K562 (cell line): ENCODE data around the gene NDUFB5. TPM values are rescaled to one million over a fixed set of nuclear protein-coding genes. Genes with fewer than 3 reads are reported as not detected.
A peak's percentile ranks its signal among the peaks of the same experiment; 100 is the strongest.

Experiments
- ATF1 ChIP-seq, 2 experiments: fragments of 450-650 bp in 1 of 2; IDR thresholded peaks; 2 replicates each; pipeline ENCODE4 v1.6.1; 2016; ENCODE audit warnings: missing compliant biosample characterization in 1 of 2, missing genetic modification characterization in 1 of 2
- CREB1 ChIP-seq, 2 experiments: sonication (generic) in 1 of 2; formaldehyde crosslinking in 1 of 2; IDR thresholded peaks; 2 replicates each; pipeline versions ENCODE4 v1.6.1 to v1.8.0; 2012 to 2022; ENCODE audit warnings: inconsistent platforms in 1 of 2, mild to moderate bottlenecking in 1 of 2, missing genetic modification reagents in 1 of 2, moderate library complexity in 1 of 2
- DNMT1 ChIP-seq: fragments of 450-650 bp; IDR thresholded peaks from 2 replicates; pipeline ENCODE4 v1.6.1; 2016; ENCODE audit warnings: antibody characterized with exemption, mild to moderate bottlenecking
- HDGF ChIP-seq: fragments of 450-650 bp; IDR thresholded peaks from 2 replicates; pipeline ENCODE4 v1.6.1; 2016
- HIVEP1 ChIP-seq: fragments of 250-450 bp; sonication (Bioruptor Pico); IDR thresholded peaks from 2 replicates; pipeline ENCODE4 v1.4.0; 2020; ENCODE audit warnings: mild to moderate bottlenecking
- KDM2B ChIP-seq: fragments of 250-450 bp; sonication (Bioruptor Pico); IDR thresholded peaks from 2 replicates; pipeline ENCODE4 v1.8.0; 2021; ENCODE audit warnings: mild to moderate bottlenecking, moderate library complexity
- MEIS2 ChIP-seq: fragments of 450-650 bp; IDR thresholded peaks from 2 replicates; pipeline ENCODE4 v1.6.1; 2014; ENCODE audit warnings: mild to moderate bottlenecking; ENCODE audit not compliant: partially characterized antibody
- NFATC3 ChIP-seq: fragments of 450-650 bp; IDR thresholded peaks from 2 replicates; pipeline ENCODE4 v1.6.1; 2017; ENCODE audit warnings: mild to moderate bottlenecking
- NFYB ChIP-seq: IDR thresholded peaks from 2 replicates; pipeline ENCODE4 v1.6.1; 2011; ENCODE audit warnings: mild to moderate bottlenecking, moderate library complexity; ENCODE audit not compliant: insufficient read length; ENCODE audit errors: extremely low read depth
- PHB ChIP-seq: fragments of 250-450 bp; sonication (Bioruptor Pico); IDR thresholded peaks from 2 replicates; pipeline ENCODE4 v1.5.0; 2021
- POLR2AphosphoS5 ChIP-seq: IDR thresholded peaks from 2 replicates; pipeline ENCODE4 v1.6.1; 2011; ENCODE audit warnings: mild to moderate bottlenecking, low read depth, low read length, moderate library complexity; ENCODE audit not compliant: control insufficient read depth, insufficient read depth
- POLR2H ChIP-seq: IDR thresholded peaks from 2 replicates; pipeline ENCODE4 v1.6.1; 2016; ENCODE audit warnings: missing genetic modification characterization, low read depth, mild to moderate bottlenecking, control low read depth, missing compliant biosample characterization, moderate library complexity
- RNF2 ChIP-seq: sonication (generic); IDR thresholded peaks from 2 replicates; pipeline ENCODE4 v1.6.1; 2016
- SP2 ChIP-seq: IDR thresholded peaks from 2 replicates; pipeline ENCODE4 v1.6.1; 2011; ENCODE audit warnings: mild to moderate bottlenecking, low read depth, low read length, moderate library complexity; ENCODE audit not compliant: poor library complexity, severe bottlenecking; ENCODE audit errors: extremely low read depth
- TAF7 ChIP-seq: fragments of 450-650 bp; IDR thresholded peaks from 2 replicates; pipeline ENCODE4 v1.6.1; 2016; ENCODE audit warnings: missing genetic modification characterization, missing compliant biosample characterization
- TCF3 ChIP-seq: sonication (generic); formaldehyde crosslinking; IDR thresholded peaks from 2 replicates; pipeline ENCODE4 v1.4.0; 2020; ENCODE audit warnings: mild to moderate bottlenecking, missing genetic modification reagents
- TRIM28 ChIP-seq: fragments of 450-650 bp; IDR thresholded peaks from 2 replicates; pipeline ENCODE4 v1.6.1; 2017
- XRCC5 ChIP-seq: fragments of 200-400 bp; formaldehyde crosslinking; IDR thresholded peaks from 2 replicates; pipeline ENCODE4 v1.6.1; 2017; ENCODE audit warnings: low read depth, mild to moderate bottlenecking, low read length
- ZBTB1 ChIP-seq: sonication (generic); formaldehyde crosslinking; IDR thresholded peaks from 2 replicates; pipeline ENCODE4 v1.8.1; 2023; ENCODE audit warnings: missing genetic modification reagents, low read depth, mild to moderate bottlenecking, borderline replicate concordance
- ZBTB11 ChIP-seq, 3 experiments: fragments of 200-800 bp in 1 of 3; fragments of 250-450 bp in 1 of 3; fragments of 450-650 bp in 1 of 3; sonication (Bioruptor Pico) in 1 of 3; sonication (Bioruptor generic) in 1 of 3; formaldehyde crosslinking in 1 of 3; IDR thresholded peaks; 2 replicates each; pipeline versions ENCODE4 v1.6.1 to v1.8.0; 2016 to 2022; ENCODE audit warnings: mild to moderate bottlenecking in 2 of 3, missing genetic modification characterization in 2 of 3, missing compliant biosample characterization in 1 of 3, moderate library complexity in 1 of 3
- ZBTB26 ChIP-seq: fragments of 450-650 bp; formaldehyde crosslinking; IDR thresholded peaks from 2 replicates; pipeline ENCODE4 v1.4.0; 2022; ENCODE audit warnings: missing genetic modification characterization
- ZNF140 ChIP-seq: fragments of 250-450 bp; sonication (Bioruptor Pico); IDR thresholded peaks from 2 replicates; pipeline ENCODE4 v1.8.0; 2021; ENCODE audit warnings: moderate library complexity, mild to moderate bottlenecking, inconsistent platforms
- ZNF232 ChIP-seq: sonication (generic); formaldehyde crosslinking; IDR thresholded peaks from 2 replicates; pipeline ENCODE4 v1.8.0; 2022; ENCODE audit warnings: mild to moderate bottlenecking, missing genetic modification reagents
- ZNF263 ChIP-seq: sonication (generic); formaldehyde crosslinking; IDR thresholded peaks from 2 replicates; pipeline ENCODE4 v1.8.0; 2022; ENCODE audit warnings: mild to moderate bottlenecking, missing genetic modification reagents, borderline replicate concordance
- ZNF589 ChIP-seq: fragments of 200-800 bp; sonication (Bioruptor generic); IDR thresholded peaks from 2 replicates; pipeline ENCODE4 v1.6.1; 2016; ENCODE audit warnings: low read depth, missing genetic modification characterization, missing compliant biosample characterization
- ZSCAN29 ChIP-seq: fragments of 450-650 bp; IDR thresholded peaks from 2 replicates; pipeline ENCODE4 v1.6.1; 2017
- polyA plus RNA-seq, 8 experiments: library from polyadenylated mRNA; depleted of rRNA in 4 of 8; stranded (reverse) in 5 of 8; unstranded in 3 of 8; fragments of >200 nt; fragmentation: Nextera tagmentation in 2 of 8; fragmentation: Illumina TruSeq in 1 of 8; extraction: Ambion mirVana in 2 of 8; extraction: Trizol in 1 of 8; gene quantifications; 2 replicates each; pipeline versions ENCODE4 v1.2.1 to v1.2.3, GENCODE V29; 2011 to 2014; ENCODE audit warnings: inconsistent platforms in 1 of 8, missing spikeins in 1 of 8
- total RNA-seq, 7 experiments: library from RNA; depleted of rRNA in 6 of 7; stranded (reverse); fragments of >200 nt in 6 of 7; fragmentation: Illumina TruSeq in 2 of 7; extraction: Trizol in 2 of 7; gene quantifications; 2 replicates each; pipeline versions ENCODE4 v1.2.1 to v1.2.3, GENCODE V29; 2011 to 2021; ENCODE audit warnings: low replicate concordance in 1 of 7

The NDUFB5 gene
- total and polyA plus RNA-seq, 9 of the 15 experiments (the other 6 are each of a cell fraction or from before 2014, with no cell fraction given), result 128 to 466 (median 176) TPM

GRCh38 chr3:179562591-179563270 lies 41.9 kb upstream of the NDUFB5 start, which contains the start of gene ACTL6A (continued):
- TF ChIP-seq ZBTB26, result no peak
- TF ChIP-seq DNMT1, result no peak
- TF ChIP-seq KDM2B (CRISPR knock-in tag), result no peak
- TF ChIP-seq NFYB, result peak; percentile 89
- peak; percentile 68 for TF ChIP-seq CREB1 (IDR thresholded peaks at IDR 0.05)
- peak; percentile 70; the same call in 1 of the 2 replicates for TF ChIP-seq CREB1 (CRISPR knock-in tag; IDR thresholded peaks at IDR 0.05)
- peak; percentile 79; the same call in 1 of the 2 replicates for TF ChIP-seq POLR2AphosphoS5
- TF ChIP-seq ZNF263 (CRISPR knock-in tag), result 0 out of 2 replicates have a peak, but pooled peaks have one; percentile 1
- no peak for TF ChIP-seq ZNF232 (CRISPR knock-in tag)
- no peak for TF ChIP-seq ZNF589 (CRISPR knock-in tag)
- 0 out of 2 replicates have a peak, but pooled peaks have one; percentile 39 for TF ChIP-seq TAF7 (tag)
- 0 out of 2 replicates have a peak, but pooled peaks have one; percentile 20 for TF ChIP-seq XRCC5
- TF ChIP-seq ZBTB11 (CRISPR knock-in tag; IDR thresholded peaks at IDR 0.05), result peak in 1 of 3 experiments; percentile 77; a peak in 2 of 6 replicates
- TF ChIP-seq ZNF140, result no peak
- peak; percentile 92 for TF ChIP-seq SP2
- 0 out of 2 replicates have a peak, but pooled peaks have one; percentile 20 for TF ChIP-seq TRIM28
- TF ChIP-seq HDGF, result peak; percentile 87; the same call in 1 of the 2 replicates
- TF ChIP-seq HIVEP1 (CRISPR knock-in tag), result no peak
- no peak for TF ChIP-seq MEIS2
- TF ChIP-seq RNF2, result no peak
- 0 out of 2 replicates have a peak, but pooled peaks have one; percentile 13 for TF ChIP-seq ZSCAN29
- TF ChIP-seq ATF1 (CRISPR knock-in tag; IDR thresholded peaks at IDR 0.05), result no peak
- TF ChIP-seq ATF1 (tag; IDR thresholded peaks at IDR 0.05), result peak; percentile 92
- TF ChIP-seq TCF3 (CRISPR knock-in tag), result no peak
- TF ChIP-seq NFATC3, result no peak
- peak; percentile 80 for TF ChIP-seq POLR2H (tag)
- TF ChIP-seq ZBTB1 (CRISPR knock-in tag), result no peak
- TF ChIP-seq PHB, result no peak
